H1 (cell line): ENCODE results near the gene MT4. TPM values are rescaled to one million over a fixed set of nuclear protein-coding genes. Genes with fewer than 3 reads are reported as not detected.

Experiments
- ATF3 ChIP-seq: IDR thresholded peaks from 2 replicates; pipeline ENCODE4 v1.6.1; 2011; ENCODE audit warnings: low read depth, mild to moderate bottlenecking, low read length; ENCODE audit not compliant: insufficient read depth
- BACH1 ChIP-seq: IDR thresholded peaks from 2 replicates; pipeline ENCODE4 v1.6.1; 2012; ENCODE audit warnings: low read length, improper control_type of control experiment
- CHD1 ChIP-seq: IDR thresholded peaks from 2 replicates; pipeline ENCODE4 v1.6.1; 2012; ENCODE audit warnings: low read depth, low read length, improper control_type of control experiment
- CTCF ChIP-seq, 3 experiments: IDR thresholded peaks; 1 replicate in 2 of 3; 2 replicates in 1 of 3; pipeline versions ENCODE4 v1.5.1 to v1.6.1; 2011; ENCODE audit warnings: low read length in 3 of 3, mild to moderate bottlenecking in 3 of 3, inconsistent platforms in 2 of 3, low read depth in 1 of 3, moderate library complexity in 1 of 3; ENCODE audit not compliant: insufficient read depth in 1 of 3; ENCODE audit errors: control extremely low read depth in 1 of 3
- EP300 ChIP-seq, 2 experiments: IDR thresholded peaks; 1 replicate in 1 of 2; 2 replicates in 1 of 2; pipeline ENCODE4 v1.6.1; 2011 to 2012; ENCODE audit warnings: low read depth in 2 of 2, low read length in 2 of 2, mild to moderate bottlenecking in 2 of 2, borderline replicate concordance in 1 of 2, inconsistent platforms in 1 of 2, moderate library complexity in 1 of 2
- RBBP5 ChIP-seq: IDR thresholded peaks from 2 replicates; pipeline ENCODE4 v1.7.1; 2012; ENCODE audit warnings: low read depth, mild to moderate bottlenecking, inconsistent platforms, low read length, moderate library complexity, borderline replicate concordance
- SIX5 ChIP-seq: IDR thresholded peaks from 2 replicates; pipeline ENCODE4 v1.6.1; 2011; ENCODE audit warnings: mild to moderate bottlenecking, low read depth, low read length
- SP1 ChIP-seq: IDR thresholded peaks from 2 replicates; pipeline ENCODE4 v1.6.1; 2011; ENCODE audit warnings: low read depth, low read length
- SRF ChIP-seq: IDR thresholded peaks from 2 replicates; pipeline ENCODE4 v1.6.1; 2011; ENCODE audit warnings: mild to moderate bottlenecking, low read depth, low read length, moderate library complexity
- TAF7 ChIP-seq: optimal IDR thresholded peaks from 2 replicates; pipeline ENCODE3; 2011; ENCODE audit warnings: low read depth, mild to moderate bottlenecking, inconsistent platforms, low read length, moderate library complexity, borderline replicate concordance
- TBP ChIP-seq: IDR thresholded peaks from 2 replicates; pipeline ENCODE4 v1.6.1; 2011; ENCODE audit warnings: low read depth, low read length, improper control_type of control experiment
- polyA plus RNA-seq, 7 experiments: library from polyadenylated mRNA; depleted of rRNA in 3 of 7; stranded (reverse) in 5 of 7; unstranded in 2 of 7; fragments of >200 nt in 5 of 7; fragments of 200-250 nt in 2 of 7; gene quantifications; 1 replicate in 5 of 7; 2 replicates in 1 of 7; 4 replicates in 1 of 7; pipeline versions ENCODE4 v1.2.1 to v1.2.3, GENCODE V29; 2011 to 2013; ENCODE audit warnings: missing spikeins in 2 of 7, mixed read lengths in 2 of 7
- total RNA-seq: library from RNA; stranded (reverse); fragmentation: NEBNext Ultra II Directional; extraction: Animal tissue kit (Norgen Biotek cat#: 25700); gene quantifications from 2 replicates; pipeline ENCODE4 v1.2.1, GENCODE V29; 2021

Gene MT4
- total and polyA plus RNA-seq, 2 of the 8 experiments (the other 6 are each of a cell fraction or from before 2014, with no cell fraction given): not detected

GRCh38 chr16:56547120-56547948 is 17.5 kb upstream of the MT4 start (continued):
- TF ChIP-seq CTCF (IDR thresholded peaks at IDR 0.05; ENCODE audit: control extremely low read depth in 1 of 3, insufficient read depth in 1 of 3, low read depth in 1 of 3, low read length in 3 of 3) (no peak), TAF7 (peak; percentile 98), CHD1 (no peak), SRF (no peak), RBBP5 (peak; percentile 99), BACH1 (no peak), SIX5 (0 out of 2 replicates have a peak, but pooled peaks have one; percentile 10), EP300 (IDR thresholded peaks at IDR 0.05; ENCODE audit: borderline replicate concordance in 1 of 2, low read depth in 2 of 2, low read length in 2 of 2) (no peak), ATF3 (no peak), TBP (peak; percentile 76), SP1 (peak; percentile 63)
